HG03139 (cell line): Measurements from ENCODE around the gene SMIM15.
"Not testable (repeated sequence)": the region's sequence is repeated elsewhere in the genome, so short reads cannot be mapped to it uniquely, and the experiment has no call there.

ENCODE experiments used
- ATAC-seq: cut with Tn5 transposase; IDR thresholded peaks from one replicate; pipeline ENCODE4 v1.9.1; 2021; ENCODE audit not compliant: unreplicated experiment

The SMIM15 gene

GRCh38 chr5:61162010-61162831 lies at the start of gene SMIM15:
SMIM15 (minus strand) TSS chr5:61162468; CDS start chr5:61160171, 2,297 bp downstream.
- ATAC-seq: peak; percentile 97

- ATAC-seq: no peak
These were observed 45.6 kb upstream of the SMIM15 start for GRCh38 chr5:61207884-61208283.

- ATAC-seq: no peak
These were observed 42.7 kb upstream of the SMIM15 start for GRCh38 chr5:61205013-61205412.

- no peak for ATAC-seq
These were observed 39.9 kb upstream of the SMIM15 start for GRCh38 chr5:61202213-61202612.

GRCh38 chr5:61200582-61201155 lies 38.4 kb upstream of the SMIM15 start:
- no peak for ATAC-seq

- no peak for ATAC-seq
These were observed 36.3 kb upstream of the SMIM15 start for GRCh38 chr5:61198606-61199005.

GRCh38 chr5:61187826-61188225 lies 25.6 kb upstream of the SMIM15 start:
- not testable (repeated sequence) for ATAC-seq

GRCh38 chr5:61187352-61187751 lies 25.1 kb upstream of the SMIM15 start:
- ATAC-seq: not testable (repeated sequence)

- ATAC-seq: no peak
These were observed 24.4 kb upstream of the SMIM15 start for GRCh38 chr5:61186634-61187033.

- no peak for ATAC-seq
These were observed 22.4 kb upstream of the SMIM15 start for GRCh38 chr5:61184708-61185107.

- ATAC-seq: no peak
These were observed 21.3 kb upstream of the SMIM15 start for GRCh38 chr5:61183538-61183937.

- no peak for ATAC-seq
These were observed 20.2 kb upstream of the SMIM15 start for GRCh38 chr5:61182449-61182848.

GRCh38 chr5:61180886-61181285 lies 18.6 kb upstream of the SMIM15 start:
- ATAC-seq: no peak

- no peak for ATAC-seq
These were observed 16.4 kb upstream of the SMIM15 start for GRCh38 chr5:61178702-61179101.

- peak; percentile 58 for ATAC-seq
These were observed 15.4 kb upstream of the SMIM15 start for GRCh38 chr5:61177716-61178115.

- no peak for ATAC-seq
These were observed 14.8 kb upstream of the SMIM15 start for GRCh38 chr5:61177070-61177469.

- no peak for ATAC-seq
These were observed 14.4 kb upstream of the SMIM15 start for GRCh38 chr5:61176631-61177030.

- no peak for ATAC-seq
These were observed 9.2 kb upstream of the SMIM15 start for GRCh38 chr5:61171479-61171878.

- ATAC-seq: no peak
These were observed 6.7 kb upstream of the SMIM15 start for GRCh38 chr5:61168951-61169350.

GRCh38 chr5:61167382-61167781 lies 5.1 kb upstream of the SMIM15 start:
- no peak for ATAC-seq

GRCh38 chr5:61163905-61164304 lies 1.6 kb upstream of the SMIM15 start:
- no peak for ATAC-seq

GRCh38 chr5:61162832-61163567 lies 732 bp upstream of the SMIM15 start:
- no peak for ATAC-seq
